ENCODE results near the gene PAXIP1.

Gene PAXIP1

GRCh38 chr7:154911862-154912455, 91.0 kb downstream of the PAXIP1 start:
- no CpG with 5 or more reads among the region's 6 CpGs for WGBS, 2 donors (ENCODE audit: extremely low coverage in 2 of 2, insufficient read length in 2 of 2, insufficient replicate concordance in 1 of 2)
- Histone ChIP-seq H3K4me1 (ENCODE audit: control insufficient read depth in 2 of 2, insufficient read depth in 1 of 2, low read depth in 1 of 2, low read length in 2 of 2) (peaks cover 2 to 5% of the 10 kb centered on the region in 2 donors), H3K4me3 (ENCODE audit: low read length in 2 of 2) (no peak overlapping the region)

DNA sequence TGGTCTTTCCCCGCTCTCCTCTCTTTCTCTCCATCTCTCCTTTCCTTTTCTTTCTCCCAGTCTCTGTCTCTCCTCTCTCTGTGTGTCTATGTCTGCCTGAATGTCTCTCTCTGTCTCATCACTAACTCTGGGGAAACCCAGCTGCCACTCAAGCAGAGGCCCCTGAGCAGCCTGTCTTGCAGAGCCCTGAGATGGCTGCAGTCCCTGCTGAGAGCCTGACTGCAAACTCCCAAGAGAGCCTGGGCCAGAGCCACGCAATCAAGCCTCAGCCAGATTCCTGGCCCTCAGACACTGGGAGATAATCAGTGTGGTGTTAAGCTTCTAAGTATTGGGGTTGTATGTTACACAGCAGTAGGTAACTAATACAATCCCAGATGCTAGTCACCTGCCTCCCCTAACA, 91.5 kb downstream of the PAXIP1 start:
- no peak overlapping the region for H3K4ac ChIP-seq (ENCODE audit: low read length)
- H2BK120ac ChIP-seq (ENCODE audit: low read depth, low read length), result no peak overlapping the region
- H2AK5ac ChIP-seq (ENCODE audit: low read depth, low read length), result no peak overlapping the region
- H4K91ac ChIP-seq (ENCODE audit: low read depth, low read length, poor library complexity), result no peak overlapping the region
- no peak for DNase-seq (ENCODE audit: low spot score)
- peaks cover 3 to 24% (median 12%) of the 10 kb centered on the region in 3 experiments for H3K27me3 ChIP-seq (ENCODE audit: control insufficient read depth in 3 of 3, insufficient read depth in 3 of 3, low read depth in 1 of 3, low read length in 3 of 3)
- no peak overlapping the region for H3K4me2 ChIP-seq (ENCODE audit: insufficient read depth, low read length, poor library complexity, severe bottlenecking)
- H3K4me1 ChIP-seq (ENCODE audit: control insufficient read depth in 2 of 2, insufficient read depth in 1 of 2, low read depth in 1 of 2, low read length in 2 of 2), result peaks cover 2 to 5% of the 10 kb centered on the region in 2 donors
- no peak overlapping the region for H2BK5ac ChIP-seq (ENCODE audit: low read length)
- H3K27ac ChIP-seq (replicated peaks; ENCODE audit: low read length), result no peak overlapping the region
- H2BK12ac ChIP-seq (ENCODE audit: low read length), result no peak overlapping the region
- no peaks in the 10 kb centered on the region for H3K36me3 ChIP-seq (replicated peaks in 1 of 2; ENCODE audit: control insufficient read depth in 2 of 2, insufficient read depth in 2 of 2, low read length in 2 of 2)
- H3K14ac ChIP-seq (ENCODE audit: low read length), result no peak overlapping the region
- no peak overlapping the region for H3K23ac ChIP-seq (ENCODE audit: low read depth, low read length, poor library complexity)
- no peak overlapping the region for H2AFZ ChIP-seq (ENCODE audit: low read length)
- no peak overlapping the region for H3K4me3 ChIP-seq (ENCODE audit: low read length in 2 of 2)
- no peak overlapping the region for H3K9ac ChIP-seq (ENCODE audit: low read depth, low read length, poor library complexity)
- H3K9me3 ChIP-seq (replicated peaks in 1 of 2; ENCODE audit: control insufficient read depth in 2 of 2, insufficient read depth in 1 of 2, low read depth in 1 of 2, low read length in 2 of 2), result peaks cover 0 to 5% of the 10 kb centered on the region in 2 donors
- H2BK15ac ChIP-seq (ENCODE audit: low read length), result no peak overlapping the region
- no peaks in the 10 kb centered on the region for H3K79me1 ChIP-seq (ENCODE audit: low read depth, low read length)
- no peak overlapping the region for H3K18ac ChIP-seq (ENCODE audit: low read length)
- WGBS, 2 donors (ENCODE audit: extremely low coverage in 2 of 2, insufficient read length in 2 of 2, insufficient replicate concordance in 1 of 2), result no CpG with 5 or more reads among the region's 2 CpGs
- H4K8ac ChIP-seq (ENCODE audit: low read depth, low read length), result no peak overlapping the region

More at GRCh38 chr7:154911862-154912455, 91.0 kb downstream of the PAXIP1 start:
- Histone ChIP-seq H3K14ac (ENCODE audit: low read length) (no peak overlapping the region), H2BK15ac (ENCODE audit: low read length) (no peak overlapping the region), H3K79me1 (ENCODE audit: low read depth, low read length) (no peaks in the 10 kb centered on the region), H3K4ac (ENCODE audit: low read length) (no peak overlapping the region), H3K27me3 (ENCODE audit: control insufficient read depth in 3 of 3, insufficient read depth in 3 of 3, low read depth in 1 of 3, low read length in 3 of 3) (peaks cover 3 to 24% (median 12%) of the 10 kb centered on the region in 3 experiments), H3K23ac (ENCODE audit: low read depth, low read length, poor library complexity) (no peak overlapping the region), H4K91ac (ENCODE audit: low read depth, low read length, poor library complexity) (no peak overlapping the region), H2AFZ (ENCODE audit: low read length) (no peak overlapping the region), H2BK12ac (ENCODE audit: low read length) (no peak overlapping the region), H3K9me3 (replicated peaks in 1 of 2; ENCODE audit: control insufficient read depth in 2 of 2, insufficient read depth in 1 of 2, low read depth in 1 of 2, low read length in 2 of 2) (peaks cover 0 to 5% of the 10 kb centered on the region in 2 donors), H3K18ac (ENCODE audit: low read length) (no peak overlapping the region), H2BK5ac (ENCODE audit: low read length) (no peak overlapping the region), H3K4me2 (ENCODE audit: insufficient read depth, low read length, poor library complexity, severe bottlenecking) (no peak overlapping the region), H3K27ac (replicated peaks; ENCODE audit: low read length) (no peak overlapping the region), H2AK5ac (ENCODE audit: low read depth, low read length) (no peak overlapping the region), H3K9ac (ENCODE audit: low read depth, low read length, poor library complexity) (no peak overlapping the region), H3K36me3 (replicated peaks in 1 of 2; ENCODE audit: control insufficient read depth in 2 of 2, insufficient read depth in 2 of 2, low read length in 2 of 2) (no peaks in the 10 kb centered on the region), H4K8ac (ENCODE audit: low read depth, low read length) (no peak overlapping the region), H2BK120ac (ENCODE audit: low read depth, low read length) (no peak overlapping the region)
- no peak for DNase-seq (ENCODE audit: low spot score)

GRCh38 chr7:154910977-154911376, 91.9 kb downstream of the PAXIP1 start:
- no CpG with 5 or more reads among the region's 4 CpGs for WGBS, 2 donors (ENCODE audit: extremely low coverage in 2 of 2, insufficient read length in 2 of 2, insufficient replicate concordance in 1 of 2)
- peaks cover 3 to 21% (median 12%) of the 10 kb centered on the region in 3 experiments for H3K27me3 ChIP-seq (ENCODE audit: control insufficient read depth in 3 of 3, insufficient read depth in 3 of 3, low read depth in 1 of 3, low read length in 3 of 3)
- peaks cover 0 to 5% of the 10 kb centered on the region in 2 donors for H3K9me3 ChIP-seq (replicated peaks in 1 of 2; ENCODE audit: control insufficient read depth in 2 of 2, insufficient read depth in 1 of 2, low read depth in 1 of 2, low read length in 2 of 2)
- no peaks in the 10 kb centered on the region for H3K36me3 ChIP-seq (replicated peaks in 1 of 2; ENCODE audit: control insufficient read depth in 2 of 2, insufficient read depth in 2 of 2, low read length in 2 of 2)
- no peak overlapping the region for H4K8ac ChIP-seq (ENCODE audit: low read depth, low read length)
- H3K27ac ChIP-seq (replicated peaks; ENCODE audit: low read length), result no peak overlapping the region
- no peak overlapping the region for H3K4me2 ChIP-seq (ENCODE audit: insufficient read depth, low read length, poor library complexity, severe bottlenecking)
- no peak overlapping the region for H4K91ac ChIP-seq (ENCODE audit: low read depth, low read length, poor library complexity)
- no peaks in the 10 kb centered on the region for H3K79me1 ChIP-seq (ENCODE audit: low read depth, low read length)
- H2BK120ac ChIP-seq (ENCODE audit: low read depth, low read length), result no peak overlapping the region
- H2BK5ac ChIP-seq (ENCODE audit: low read length), result no peak overlapping the region
- H3K18ac ChIP-seq (ENCODE audit: low read length), result no peak overlapping the region
- no peak overlapping the region for H3K4ac ChIP-seq (ENCODE audit: low read length)
- no peak overlapping the region for H3K4me3 ChIP-seq (ENCODE audit: low read length in 2 of 2)
- H2AK5ac ChIP-seq (ENCODE audit: low read depth, low read length), result no peak overlapping the region
- no peak overlapping the region for H3K14ac ChIP-seq (ENCODE audit: low read length)
- no peak overlapping the region for H3K23ac ChIP-seq (ENCODE audit: low read depth, low read length, poor library complexity)
- no peak overlapping the region for H2AFZ ChIP-seq (ENCODE audit: low read length)
- H3K4me1 ChIP-seq (ENCODE audit: control insufficient read depth in 2 of 2, insufficient read depth in 1 of 2, low read depth in 1 of 2, low read length in 2 of 2), result peaks cover 2 to 5% of the 10 kb centered on the region in 2 donors
- no peak overlapping the region for H3K9ac ChIP-seq (ENCODE audit: low read depth, low read length, poor library complexity)
- no peak for DNase-seq (ENCODE audit: low spot score)
- no peak overlapping the region for H2BK15ac ChIP-seq (ENCODE audit: low read length)
- H2BK12ac ChIP-seq (ENCODE audit: low read length), result no peak overlapping the region

GRCh38 chr7:154910125-154910524, 92.8 kb downstream of the PAXIP1 start:
- H3K9me3 ChIP-seq (replicated peaks in 1 of 2; ENCODE audit: control insufficient read depth in 2 of 2, insufficient read depth in 1 of 2, low read depth in 1 of 2, low read length in 2 of 2), result peaks cover 0 to 7% of the 10 kb centered on the region in 2 donors
- WGBS, 2 donors (ENCODE audit: extremely low coverage in 2 of 2, insufficient read length in 2 of 2, insufficient replicate concordance in 1 of 2), result no CpG with 5 or more reads among the region's 4 CpGs
- H3K36me3 ChIP-seq (replicated peaks in 1 of 2; ENCODE audit: control insufficient read depth in 2 of 2, insufficient read depth in 2 of 2, low read length in 2 of 2), result no peaks in the 10 kb centered on the region
- DNase-seq (ENCODE audit: low spot score), result no peak
- H2BK12ac ChIP-seq (ENCODE audit: low read length), result no peak overlapping the region
- no peak overlapping the region for H3K27ac ChIP-seq (replicated peaks; ENCODE audit: low read length)
- H3K14ac ChIP-seq (ENCODE audit: low read length), result no peak overlapping the region
- peaks cover 3 to 14% (median 12%) of the 10 kb centered on the region in 3 experiments for H3K27me3 ChIP-seq (ENCODE audit: control insufficient read depth in 3 of 3, insufficient read depth in 3 of 3, low read depth in 1 of 3, low read length in 3 of 3)
- no peak overlapping the region for H4K8ac ChIP-seq (ENCODE audit: low read depth, low read length)
- no peak overlapping the region for H2BK120ac ChIP-seq (ENCODE audit: low read depth, low read length)
- no peaks in the 10 kb centered on the region for H3K79me1 ChIP-seq (ENCODE audit: low read depth, low read length)
- peak overlapping the region; percentile 39 for H2AK5ac ChIP-seq (ENCODE audit: low read depth, low read length)
- no peak overlapping the region for H3K4me3 ChIP-seq (ENCODE audit: low read length in 2 of 2)
- H2BK15ac ChIP-seq (ENCODE audit: low read length), result no peak overlapping the region
- H2BK5ac ChIP-seq (ENCODE audit: low read length), result no peak overlapping the region
- peak overlapping the region; percentile 32 for H3K9ac ChIP-seq (ENCODE audit: low read depth, low read length, poor library complexity)
- no peak overlapping the region for H2AFZ ChIP-seq (ENCODE audit: low read length)
- no peak overlapping the region for H3K23ac ChIP-seq (ENCODE audit: low read depth, low read length, poor library complexity)
- H4K91ac ChIP-seq (ENCODE audit: low read depth, low read length, poor library complexity), result no peak overlapping the region
- H3K18ac ChIP-seq (ENCODE audit: low read length), result peak overlapping the region; percentile 35
- H3K4me1 ChIP-seq (ENCODE audit: control insufficient read depth in 2 of 2, insufficient read depth in 1 of 2, low read depth in 1 of 2, low read length in 2 of 2), result peaks cover 2 to 5% of the 10 kb centered on the region in 2 donors
- H3K4me2 ChIP-seq (ENCODE audit: insufficient read depth, low read length, poor library complexity, severe bottlenecking), result no peak overlapping the region
- H3K4ac ChIP-seq (ENCODE audit: low read length), result no peak overlapping the region

All from neuronal stem cell (in vitro differentiated cells).